Tracheal epithelial cell (primary cell): Measurements from ENCODE around the gene MYADM. TPM values are rescaled to one million over a fixed set of nuclear protein-coding genes. Genes with fewer than 3 reads are reported as not detected.

ENCODE experiments used
- total RNA-seq: library from RNA; depleted of rRNA; stranded (reverse); fragments of >200 nt; gene quantifications from 2 replicates; pipeline ENCODE4 v1.2.1, GENCODE V29; 2014

Gene MYADM, protein sequence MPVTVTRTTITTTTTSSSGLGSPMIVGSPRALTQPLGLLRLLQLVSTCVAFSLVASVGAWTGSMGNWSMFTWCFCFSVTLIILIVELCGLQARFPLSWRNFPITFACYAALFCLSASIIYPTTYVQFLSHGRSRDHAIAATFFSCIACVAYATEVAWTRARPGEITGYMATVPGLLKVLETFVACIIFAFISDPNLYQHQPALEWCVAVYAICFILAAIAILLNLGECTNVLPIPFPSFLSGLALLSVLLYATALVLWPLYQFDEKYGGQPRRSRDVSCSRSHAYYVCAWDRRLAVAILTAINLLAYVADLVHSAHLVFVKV
- total RNA-seq, result 1.5 and 8.2 TPM in 2 replicates

DNA sequence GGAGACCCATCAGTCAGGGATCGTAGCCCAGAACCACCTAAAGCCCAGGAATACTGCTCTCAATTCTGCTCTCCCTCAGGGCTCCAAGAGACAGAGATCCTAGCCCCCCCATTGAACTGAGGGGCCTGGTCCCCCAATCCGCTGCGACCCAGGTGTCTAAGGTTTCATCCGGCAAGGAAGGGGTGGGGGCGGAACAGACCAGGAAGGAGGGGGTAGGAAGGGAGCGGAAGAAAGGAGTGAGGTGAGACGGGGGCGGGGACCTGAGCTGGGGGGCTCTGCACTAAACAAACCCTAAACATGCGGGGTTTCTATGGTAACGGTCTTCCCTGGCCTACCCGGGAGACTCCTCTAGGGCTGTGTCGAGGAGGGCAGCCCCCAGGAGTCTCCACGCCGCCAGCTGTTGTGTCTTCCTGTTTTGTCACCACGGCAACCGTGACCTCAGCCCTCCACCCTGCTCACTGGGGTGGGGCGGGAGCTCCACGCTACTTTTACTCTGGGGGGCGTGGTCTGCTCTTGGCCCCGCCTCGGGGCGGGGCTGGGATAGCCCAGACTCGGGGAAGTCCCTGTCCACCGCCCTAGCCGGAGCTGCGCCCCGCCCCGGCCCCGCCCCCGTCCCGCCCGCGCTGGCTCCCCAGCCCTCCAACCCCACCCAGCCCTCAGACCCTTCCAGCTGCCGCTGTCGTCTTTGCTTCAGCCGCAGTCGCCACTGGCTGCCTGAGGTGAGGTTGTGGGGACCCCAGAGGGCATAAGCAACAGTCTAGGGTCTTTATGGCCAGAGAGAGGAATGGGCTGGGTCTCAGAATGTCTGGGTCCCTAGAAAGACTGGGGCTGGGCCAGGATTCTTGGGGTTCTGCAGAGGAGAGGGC, at the start of gene MYADM:
TSS of gene MYADM (plus strand) at position 659 of the 866 bp plus-strand sequence. CDS start 5,647 bp downstream, outside the sequence.

DNA sequence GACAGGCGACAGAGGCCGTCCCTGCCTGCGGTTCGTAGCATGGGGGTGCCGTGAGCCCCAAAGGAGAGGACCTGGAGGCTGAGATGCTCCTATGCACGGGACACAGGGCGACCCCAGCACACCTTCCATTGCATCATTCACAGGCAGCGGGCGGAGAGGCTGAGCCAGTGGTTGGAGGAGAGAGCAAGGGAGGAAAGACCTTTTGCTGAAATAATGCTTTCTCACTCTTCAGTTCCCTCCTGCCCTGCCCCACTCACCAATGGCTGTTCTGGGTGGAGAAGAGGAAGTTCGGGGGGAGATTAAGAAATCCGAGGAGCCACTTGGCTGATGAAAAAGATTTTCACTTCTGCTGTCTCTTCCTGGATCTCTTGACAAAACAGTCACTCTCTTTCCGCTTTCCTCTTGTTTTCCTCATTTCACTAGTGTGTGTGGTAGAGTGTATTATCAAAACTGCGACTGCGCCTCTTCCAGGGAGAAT, 43.5 kb upstream of the MYADM start, which contains the start of gene NLRP12:
TSS of gene NLRP12 (minus strand) at position 181 of the 478 bp plus-strand sequence. CDS start at position 41, 140 bp downstream.

DNA sequence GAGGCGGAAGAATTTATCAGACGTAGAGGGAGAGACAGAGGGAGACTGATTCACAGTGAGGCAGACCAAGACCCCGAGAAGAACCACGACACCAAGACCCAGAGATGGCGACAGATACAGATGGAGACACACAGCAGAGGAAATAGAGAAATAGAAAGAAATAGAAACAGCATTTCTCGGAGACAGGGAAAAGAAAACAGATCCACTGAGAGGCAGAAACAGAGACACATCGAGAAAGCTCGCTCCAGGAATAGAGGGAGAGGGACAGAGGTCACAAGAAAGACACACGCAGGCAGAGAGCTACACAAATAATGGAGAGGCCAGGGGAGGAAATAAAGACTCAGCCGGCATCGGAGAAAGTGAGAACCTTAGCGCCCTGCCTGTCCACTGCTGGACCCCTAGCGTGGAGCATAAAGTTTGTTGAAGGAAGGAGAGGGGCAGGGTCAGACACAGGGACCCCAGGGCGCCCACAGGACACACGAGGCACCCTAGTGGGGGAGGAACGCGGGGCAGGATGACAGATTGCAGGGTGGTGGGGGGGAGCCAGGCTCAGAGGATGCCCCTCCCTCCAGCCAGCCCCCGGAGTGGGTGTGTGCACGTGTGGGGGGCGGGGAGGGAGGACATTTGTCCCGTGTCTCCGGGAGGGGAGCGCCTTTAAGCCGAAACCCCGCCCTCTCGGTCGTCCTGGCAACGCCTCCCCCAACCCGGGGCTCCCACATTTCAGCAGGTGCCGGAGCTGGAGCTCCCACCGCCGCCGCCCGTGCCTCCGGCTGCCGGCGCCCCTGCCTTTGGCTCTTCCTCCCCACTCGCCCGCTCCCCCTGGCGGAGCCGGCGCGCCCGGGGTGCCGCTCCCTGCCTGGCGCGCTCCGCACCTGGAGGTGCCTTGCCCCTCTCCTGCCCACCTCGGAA, 14.1 kb downstream of the MYADM start, which contains the start of gene PRKCG:
TSS of gene PRKCG (plus strand) at position 716 of the 909 bp plus-strand sequence. CDS start 298 bp downstream, outside the sequence.

DNA sequence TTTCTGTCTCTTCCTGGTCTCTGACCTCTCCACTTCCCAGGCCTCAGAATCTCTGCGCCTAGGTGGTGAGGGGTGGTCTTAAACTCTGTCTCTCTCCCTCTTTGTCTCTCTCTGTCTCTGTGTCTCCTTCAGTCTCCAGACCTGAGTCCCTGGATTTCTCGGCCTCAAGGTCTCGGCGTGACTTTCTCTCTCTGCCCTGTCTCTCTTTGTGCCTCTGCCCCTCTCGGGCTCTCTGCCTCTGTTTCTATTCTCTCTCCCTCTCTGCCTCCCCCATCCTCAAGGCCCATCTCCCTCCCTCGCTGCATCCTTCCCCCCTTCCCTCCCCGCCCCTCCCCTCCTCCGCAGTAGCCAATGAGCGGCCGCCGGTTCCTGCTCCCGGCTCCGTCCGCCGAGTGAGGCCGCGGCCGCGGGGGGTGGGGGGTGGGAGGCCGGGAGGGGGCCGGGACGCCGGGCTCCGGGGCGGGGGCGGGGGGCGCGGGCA, 41.3 kb downstream of the MYADM start, which contains the start of gene CACNG7:
TSS of gene CACNG7 (plus strand) at position 344 of the 481 bp plus-strand sequence. CDS start 3,554 bp downstream, outside the sequence.

Other genes with a start within 250 kb of the MYADM start
- gene DPRX, start 235.9 kb upstream of the MYADM start, total RNA-seq, result not detected in 2 replicates
- not detected in 2 replicates for gene NLRP12, start 43.6 kb upstream of the MYADM start, total RNA-seq
- under 0.01 TPM in 1 of 2 replicates, not detected in the other for gene PRKCG, start 14.3 kb downstream of the MYADM start, total RNA-seq
- not detected in 2 replicates for gene CACNG7, start 41.4 kb downstream of the MYADM start, total RNA-seq
- not detected in 2 replicates for gene CACNG8, start 95.1 kb downstream of the MYADM start, total RNA-seq
- gene CACNG6, start 123.8 kb downstream of the MYADM start, total RNA-seq, result not detected in 2 replicates
- gene VSTM1, start 196.0 kb downstream of the MYADM start, total RNA-seq, result not detected in 2 replicates
- not detected in 2 replicates for gene TARM1, start 213.5 kb downstream of the MYADM start, total RNA-seq
- 0.72 and 1.1 TPM in 2 replicates for gene OSCAR, start 232.9 kb downstream of the MYADM start, total RNA-seq
- gene NDUFA3, start 235.0 kb downstream of the MYADM start, total RNA-seq, result 3.4 and 4.5 TPM in 2 replicates
- gene TFPT, start 247.8 kb downstream of the MYADM start, total RNA-seq, result 4.9 and 14.9 TPM in 2 replicates
- 40.3 and 50.6 TPM in 2 replicates for gene PRPF31, start 247.9 kb downstream of the MYADM start, total RNA-seq